Effector CD8-positive, alpha-beta T cell (primary cell): ENCODE data around the gene ACTR5.

Source experiments
- DNase-seq: peaks from one replicate; lab custom pipeline; 2025; lab: John Stamatoyannopoulos, UW

ACTR5 gene

DNA sequence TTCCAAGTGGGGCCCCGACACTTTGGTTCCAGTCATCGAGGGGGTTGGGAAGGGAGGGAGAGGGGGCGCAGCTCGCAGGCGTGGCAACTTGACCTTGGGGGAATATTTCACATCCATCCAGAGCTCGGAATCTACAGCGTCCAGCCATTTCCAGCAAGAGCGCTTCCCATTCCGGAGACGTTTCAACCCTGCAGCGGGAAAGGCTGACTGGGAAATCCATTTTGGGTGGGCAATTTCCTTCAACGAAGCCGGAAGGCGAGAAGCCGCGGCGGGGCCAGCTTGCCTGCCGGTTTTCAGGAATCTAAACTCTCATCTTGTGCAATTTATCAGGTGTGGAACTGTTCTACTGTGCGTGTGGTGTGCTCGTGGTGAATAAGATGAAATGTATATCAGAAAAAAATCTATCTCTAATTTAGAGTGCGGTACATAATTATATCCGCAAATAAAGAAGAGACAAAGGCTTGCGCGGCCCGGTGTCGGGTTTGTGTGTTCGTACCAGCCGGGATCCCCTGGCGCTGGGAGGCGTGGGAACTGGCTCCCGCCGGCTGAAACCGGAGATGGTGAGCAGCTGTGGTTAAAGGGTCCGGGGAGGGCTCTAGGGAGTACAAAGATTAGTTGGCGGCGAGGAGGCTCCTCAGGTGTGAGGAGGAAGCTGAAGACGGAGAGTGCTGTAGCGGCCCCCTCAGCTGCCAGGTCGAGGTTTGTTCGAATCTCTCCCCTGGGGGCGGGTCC lies 19.2 kb upstream of the ACTR5 start:
- DNase-seq = no peak

DNA sequence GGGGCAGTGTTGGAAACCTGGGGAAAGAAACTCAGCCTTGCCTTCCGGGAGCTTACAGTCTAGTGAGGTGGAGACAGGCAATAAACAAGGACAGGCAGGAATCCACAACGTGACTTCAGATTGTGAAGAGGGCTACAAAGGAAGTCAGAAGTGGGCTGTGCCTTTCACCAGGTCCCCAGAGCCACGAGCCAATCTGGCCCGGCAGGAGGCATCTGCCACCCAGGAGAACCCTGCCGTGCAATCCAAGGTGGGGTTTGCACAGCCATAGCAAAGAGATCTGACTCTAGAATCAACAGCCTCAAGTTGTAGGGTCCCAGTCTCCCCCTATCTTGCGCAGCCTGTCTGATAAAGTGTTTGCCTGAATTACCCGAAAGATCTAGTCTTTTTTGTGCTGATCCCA lies 18.5 kb upstream of the ACTR5 start:
- DNase-seq = no peak

DNA sequence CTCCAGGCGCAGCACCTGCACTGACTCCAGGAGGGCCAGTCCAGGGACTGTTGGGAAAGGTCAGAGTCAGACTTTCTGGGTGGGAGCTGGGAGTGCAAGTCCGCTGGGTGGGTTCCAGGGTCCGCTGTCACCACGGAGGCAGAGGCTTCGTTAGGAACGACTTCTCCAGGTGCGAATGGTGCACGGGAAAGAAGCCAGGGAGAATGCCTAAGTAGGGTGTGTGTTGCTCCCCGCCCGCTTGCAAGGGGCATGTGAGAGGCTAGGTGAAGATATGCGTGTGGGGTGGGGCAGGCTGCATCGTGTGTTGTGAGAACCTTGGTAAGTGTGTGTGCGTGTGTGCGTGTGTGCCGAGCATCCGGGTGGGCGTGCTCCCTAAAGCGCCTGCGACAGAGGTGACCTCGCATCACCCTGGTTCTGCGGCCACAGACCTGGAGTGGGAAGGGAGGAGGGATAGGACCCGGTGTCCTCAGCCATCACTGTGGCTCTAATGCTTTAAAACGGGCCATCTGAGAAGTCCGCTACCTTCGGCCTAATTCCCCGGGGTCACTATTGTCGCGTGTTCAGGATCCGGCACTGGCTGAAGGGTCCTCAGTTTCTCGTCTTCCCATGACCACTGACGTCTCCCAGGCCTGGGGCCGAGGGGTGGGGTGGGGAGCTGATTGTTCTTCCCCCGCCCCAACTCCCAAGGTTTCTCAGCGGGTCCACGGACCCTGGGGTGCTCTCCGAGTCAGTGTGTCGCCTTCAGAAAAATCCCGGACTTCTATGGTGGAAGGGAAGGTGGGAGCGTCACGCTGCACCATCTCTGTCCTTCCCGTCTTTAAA lies 17.9 kb upstream of the ACTR5 start:
- no peak for DNase-seq

DNA sequence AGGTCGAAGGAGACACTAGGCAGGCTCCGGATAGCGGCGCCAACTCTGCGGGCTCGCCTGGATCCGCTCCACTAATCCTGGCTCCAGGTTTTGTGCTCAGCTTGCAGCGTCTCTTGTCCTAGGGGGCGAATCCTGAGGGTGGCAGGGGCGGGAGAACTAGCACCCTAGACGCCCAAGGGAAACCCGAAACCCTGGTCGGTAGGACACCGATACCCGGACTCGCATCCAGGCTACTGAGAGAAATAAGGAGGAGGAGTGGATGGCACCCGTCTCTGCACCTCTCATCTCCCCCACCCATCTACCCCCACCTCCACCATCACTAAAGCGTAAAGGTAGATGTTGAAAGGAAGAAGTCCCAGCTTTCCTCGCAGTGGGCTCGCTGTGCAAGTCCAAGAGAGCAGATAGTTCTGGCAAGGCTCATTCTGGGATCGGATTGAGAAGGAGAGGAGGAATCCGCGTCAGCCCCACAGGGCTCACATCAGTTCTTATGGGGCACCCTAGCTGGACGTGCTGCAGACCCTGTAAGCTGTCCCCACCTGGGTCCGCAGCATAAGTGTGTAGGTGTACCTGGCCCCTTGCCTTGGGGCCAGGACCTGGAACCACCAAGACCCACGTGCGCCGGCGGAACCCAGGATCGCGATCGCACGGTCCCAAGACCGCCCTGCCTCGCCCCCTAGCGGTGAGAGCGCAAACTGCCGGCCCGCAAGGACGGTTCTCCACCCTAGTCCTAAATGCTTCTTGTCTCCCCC lies 17.1 kb upstream of the ACTR5 start:
- DNase-seq = peak; percentile 54

DNA sequence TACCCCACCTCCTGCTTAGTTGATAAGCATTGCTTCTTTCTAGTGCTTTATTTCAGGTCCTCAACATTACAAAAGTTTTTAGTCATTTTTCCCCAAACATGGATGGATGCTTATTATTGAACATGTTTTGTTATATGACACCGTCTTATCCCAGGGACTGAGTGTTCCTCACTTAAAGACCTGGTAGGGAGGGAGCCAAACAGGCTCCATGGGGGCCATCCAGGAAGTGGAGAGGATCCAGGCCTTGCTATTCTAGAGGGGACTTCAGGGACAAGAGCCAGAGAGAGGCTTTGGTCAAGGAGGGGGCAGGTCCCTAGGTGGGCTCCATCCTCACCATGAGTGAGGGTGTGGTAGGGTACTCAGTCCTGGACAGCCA lies 16.5 kb upstream of the ACTR5 start:
- no peak for DNase-seq

DNA sequence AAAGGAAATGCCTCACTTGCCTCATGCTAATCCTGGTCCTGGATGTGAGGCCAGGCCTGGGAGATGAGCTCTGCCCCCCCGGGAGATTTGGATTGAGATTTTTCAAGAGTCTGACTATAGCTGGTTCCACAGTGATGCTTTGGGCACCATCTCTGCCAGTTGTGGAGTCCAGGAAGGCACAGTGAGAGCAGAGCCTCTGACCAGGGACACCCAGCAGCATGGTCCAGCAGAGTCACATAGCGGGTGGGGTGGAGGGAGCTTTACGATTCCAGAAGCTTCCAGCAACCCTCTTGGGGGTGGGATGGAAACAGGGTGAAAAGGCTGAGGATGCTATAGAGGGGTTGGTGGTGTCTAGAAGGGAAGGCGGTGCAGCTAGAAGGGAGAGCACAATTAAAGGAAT lies 15.3 kb upstream of the ACTR5 start:
- no peak for DNase-seq

DNA sequence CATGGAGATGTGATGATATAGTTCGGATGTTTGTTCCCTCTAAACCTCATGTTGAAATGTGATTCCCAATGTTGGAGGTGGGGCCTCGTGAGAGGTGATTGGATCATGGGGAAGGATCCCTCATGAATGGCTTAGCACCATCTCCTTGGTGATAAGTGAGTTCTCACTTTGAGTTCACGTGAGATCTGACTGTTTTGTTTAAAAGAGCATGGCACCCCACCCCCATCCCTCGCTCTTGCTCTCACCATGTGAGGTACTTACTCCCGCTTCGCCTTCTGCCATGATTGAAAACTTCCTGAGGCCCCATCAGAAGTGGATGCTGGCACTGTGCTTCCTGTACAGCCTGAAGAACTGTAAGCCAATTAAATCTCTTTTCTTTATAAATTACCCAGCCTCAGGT lies 13.1 kb upstream of the ACTR5 start:
- DNase-seq = no peak

DNA sequence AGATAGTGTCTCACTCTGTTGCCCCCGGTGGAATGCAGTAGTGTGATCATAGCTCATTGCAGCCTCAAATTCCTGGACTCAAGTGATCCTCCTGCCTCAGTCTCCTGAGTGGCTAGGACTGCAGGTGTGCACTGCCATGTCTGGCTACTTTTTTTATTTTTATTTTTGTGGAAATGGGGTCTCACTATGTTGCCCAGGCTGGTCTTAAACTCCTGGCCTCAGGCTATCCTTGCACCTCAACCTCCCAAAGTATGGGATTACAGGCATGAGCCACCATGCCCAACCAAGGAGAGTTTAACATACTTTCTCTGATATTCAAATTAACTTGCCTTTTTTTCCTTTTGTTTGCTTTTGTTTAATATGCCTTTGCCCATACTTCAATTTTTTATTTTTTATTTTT lies 10.4 kb upstream of the ACTR5 start:
- no peak for DNase-seq

DNA sequence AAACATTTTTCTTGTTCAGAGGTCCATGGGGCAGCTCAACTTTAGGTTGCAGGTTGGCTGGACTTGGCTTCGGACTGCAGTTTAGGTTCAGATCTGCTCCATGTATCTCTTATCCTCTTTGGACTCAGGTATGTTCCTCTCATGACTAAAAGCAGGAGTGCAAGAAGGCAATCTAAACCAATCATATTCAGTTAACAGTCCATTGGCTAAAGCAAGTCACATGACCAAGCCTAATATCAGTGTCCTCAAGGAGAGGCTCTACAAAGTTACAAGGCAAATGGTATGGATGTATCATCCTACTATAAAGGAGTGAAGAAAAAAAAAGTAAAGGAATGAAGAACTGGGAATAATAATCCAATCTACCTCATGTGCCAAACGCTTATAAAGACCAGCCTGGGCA lies 2.5 kb upstream of the ACTR5 start:
- DNase-seq = no peak

DNA sequence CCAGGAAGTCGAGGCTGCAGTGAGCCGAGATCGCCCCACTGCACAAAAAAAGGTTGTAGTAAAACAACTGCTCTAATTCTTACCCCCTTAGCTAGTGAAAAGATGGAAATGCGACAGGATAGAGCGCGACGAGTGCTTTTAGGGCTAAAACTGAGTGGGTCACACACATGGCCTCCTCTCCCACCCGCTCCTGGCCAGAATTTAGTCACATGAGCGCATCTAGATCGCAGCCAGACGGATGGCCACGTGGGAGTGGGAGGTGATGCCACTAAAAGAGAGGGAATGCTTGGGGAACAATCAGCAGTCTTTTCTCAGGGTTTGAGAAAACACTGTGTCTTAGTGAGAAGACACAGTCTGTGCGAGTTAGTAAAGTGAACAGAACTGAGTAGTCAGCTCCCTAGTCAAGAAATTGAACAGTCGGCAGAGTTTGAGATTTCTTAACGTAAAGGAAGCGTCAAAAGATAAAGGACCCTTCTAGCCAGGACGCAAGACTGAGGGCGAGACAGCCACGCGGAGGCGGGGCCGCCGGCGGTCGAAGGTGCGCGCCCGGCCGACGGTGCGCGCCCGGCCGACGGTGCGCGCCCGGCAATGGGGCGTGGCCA lies 664 bp upstream of the ACTR5 start:
- no peak for DNase-seq

DNA sequence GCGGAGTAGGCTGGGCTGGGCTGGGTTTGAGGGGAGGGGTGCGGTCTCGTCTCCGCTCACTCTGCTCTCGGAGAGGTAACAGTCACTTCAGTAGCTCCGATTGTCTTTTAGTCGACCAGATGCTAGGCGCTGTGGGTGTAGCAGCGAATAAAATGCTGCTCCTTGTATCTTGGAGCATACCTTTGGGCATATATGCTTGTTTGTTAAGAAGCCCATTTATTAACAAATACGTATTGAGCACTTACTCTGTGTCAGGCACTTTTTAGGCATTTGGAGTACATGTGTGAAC lies 545 bp downstream of the ACTR5 start:
- no peak for DNase-seq

DNA sequence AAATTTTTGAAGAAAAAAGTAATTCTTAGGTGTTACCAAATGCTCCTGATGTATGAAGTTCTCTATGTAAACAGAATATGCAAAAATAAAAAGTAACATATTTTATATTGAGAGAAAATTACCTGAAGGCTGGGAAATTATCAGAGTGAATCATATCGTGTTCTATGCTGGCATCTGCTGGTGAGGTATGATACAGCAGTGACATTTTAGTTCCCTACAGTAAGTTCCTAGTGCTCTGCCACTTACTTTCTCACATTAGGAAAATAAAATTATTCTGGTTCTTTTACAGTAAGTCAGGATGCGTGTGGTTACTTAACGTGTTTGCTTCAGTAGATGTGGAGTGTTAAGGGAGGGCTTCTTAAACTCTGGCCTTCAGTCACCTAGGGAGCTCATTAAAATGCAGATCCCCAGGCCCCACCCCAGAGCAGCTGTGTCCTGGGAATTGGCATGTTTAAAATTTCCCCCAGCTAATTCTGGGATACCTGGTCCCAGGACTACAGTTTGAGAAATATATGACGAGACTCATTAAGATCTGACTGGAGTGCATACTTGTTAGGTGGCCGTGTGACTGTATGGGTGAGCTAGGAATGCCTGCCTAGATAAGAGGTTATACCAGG lies 3.2 kb downstream of the ACTR5 start:
- no peak for DNase-seq

DNA sequence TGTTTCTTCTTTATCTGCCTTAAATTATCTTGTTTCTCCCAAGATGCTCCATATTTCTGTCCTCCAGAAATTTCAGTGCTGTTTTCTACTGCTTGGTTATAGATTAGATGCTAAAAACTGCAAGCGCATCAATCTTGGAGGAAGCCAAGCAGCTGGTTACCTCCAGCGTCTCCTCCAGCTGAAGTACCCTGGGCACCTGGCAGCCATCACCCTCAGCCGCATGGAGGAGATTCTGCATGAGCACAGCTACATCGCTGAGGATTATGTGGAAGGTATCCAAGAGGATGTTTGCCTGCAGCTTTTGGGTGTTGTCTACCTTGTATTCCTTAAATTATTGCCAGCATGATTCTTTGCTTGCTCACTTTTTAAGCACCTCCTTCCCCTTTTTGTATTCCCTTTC lies 3.8 kb downstream of the ACTR5 start:
- DNase-seq = no peak

DNA sequence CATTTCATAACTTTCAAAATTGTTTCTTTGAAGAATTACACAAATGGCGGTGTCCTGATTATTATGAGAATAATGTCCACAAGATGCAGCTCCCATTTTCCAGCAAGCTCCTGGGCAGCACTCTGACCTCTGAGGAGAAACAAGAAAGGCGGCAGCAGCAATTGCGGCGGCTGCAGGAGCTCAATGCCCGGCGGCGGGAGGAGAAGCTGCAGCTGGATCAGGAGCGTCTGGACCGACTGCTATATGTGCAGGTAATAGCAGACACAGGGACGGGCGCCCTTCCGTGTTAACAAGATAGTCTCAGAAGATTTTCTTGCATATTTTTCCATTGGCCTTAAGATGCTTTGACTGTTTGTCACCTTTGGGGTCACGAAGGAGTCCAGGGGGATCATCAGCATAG lies 6.7 kb downstream of the ACTR5 start:
- DNase-seq = no peak

DNA sequence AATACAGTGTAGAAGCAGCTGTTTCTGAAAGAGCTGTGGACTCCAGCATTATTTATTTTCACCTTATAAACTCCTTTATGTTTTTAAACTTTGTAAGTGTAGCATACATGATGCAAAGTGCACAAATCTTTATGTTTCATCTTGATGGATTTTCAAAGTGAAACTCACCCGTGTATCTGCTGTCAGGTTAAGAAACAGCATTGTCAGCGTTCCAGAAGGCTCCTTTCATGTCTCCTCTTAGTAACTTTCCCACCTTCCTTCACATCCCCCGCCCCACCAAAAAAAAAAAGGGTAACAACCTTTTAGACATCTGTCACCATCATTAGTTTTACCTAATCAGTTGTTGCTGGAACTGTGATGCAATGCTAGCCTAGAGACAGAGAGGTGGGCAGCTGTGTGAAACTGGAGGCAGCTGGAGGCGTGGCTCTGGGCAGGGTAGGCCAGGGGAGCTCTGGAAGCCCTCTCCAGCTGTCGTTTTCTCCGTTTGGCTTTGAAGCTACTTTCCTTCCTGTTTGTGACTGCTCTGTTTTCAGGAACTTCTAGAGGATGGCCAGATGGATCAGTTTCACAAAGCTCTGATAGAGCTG lies 7.2 kb downstream of the ACTR5 start:
- DNase-seq = no peak

DNA sequence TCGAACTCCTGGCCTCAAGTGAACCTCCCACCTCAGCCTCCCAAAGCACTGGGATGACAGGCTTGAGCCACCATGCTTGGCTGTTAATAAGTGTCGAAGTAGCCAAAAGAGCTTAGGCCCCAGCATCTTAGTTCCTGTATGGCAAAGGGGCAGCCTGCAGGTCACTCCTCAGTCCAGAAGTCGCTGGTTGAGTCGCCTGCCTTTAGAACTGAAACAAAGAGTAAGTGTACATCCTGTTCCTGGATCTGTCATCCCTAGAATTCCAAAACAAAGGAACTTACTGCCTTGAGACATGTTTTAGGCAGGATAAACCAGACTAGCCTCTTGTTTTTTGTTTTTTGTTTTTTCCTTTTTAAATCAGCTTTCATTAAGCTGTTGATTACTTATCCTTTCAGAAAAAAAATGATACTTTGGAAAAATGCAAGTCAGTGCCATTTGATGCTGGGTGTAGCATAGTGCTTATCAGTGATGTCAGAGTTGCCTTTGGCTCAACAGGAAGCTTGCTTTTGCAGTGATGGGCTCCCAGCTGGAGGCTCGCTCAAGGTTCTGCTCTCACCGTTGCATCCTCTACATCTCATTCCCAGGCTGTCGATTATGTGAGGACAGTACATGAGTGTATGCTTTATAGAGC lies 9.0 kb downstream of the ACTR5 start:
- DNase-seq = no peak

DNA sequence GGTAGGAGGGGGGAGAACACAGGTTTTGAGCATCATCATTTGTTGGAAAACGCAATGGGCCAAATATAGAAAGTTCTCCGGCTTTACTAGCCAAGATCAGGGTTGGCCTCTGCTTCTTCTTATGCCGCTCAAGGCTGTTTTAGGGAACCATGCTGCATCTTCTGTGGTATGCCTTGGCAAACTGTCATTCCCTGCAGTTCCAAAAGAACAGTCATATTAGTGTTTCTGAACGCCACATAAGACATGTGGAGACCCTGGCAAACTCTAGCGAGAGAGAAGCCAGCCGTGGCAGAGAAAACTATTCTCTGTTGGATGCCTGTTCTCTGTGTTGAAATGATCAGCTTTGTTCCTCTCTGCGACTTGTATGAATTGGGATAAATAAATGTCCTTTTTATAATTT lies 10.8 kb downstream of the ACTR5 start:
- no peak for DNase-seq

DNA sequence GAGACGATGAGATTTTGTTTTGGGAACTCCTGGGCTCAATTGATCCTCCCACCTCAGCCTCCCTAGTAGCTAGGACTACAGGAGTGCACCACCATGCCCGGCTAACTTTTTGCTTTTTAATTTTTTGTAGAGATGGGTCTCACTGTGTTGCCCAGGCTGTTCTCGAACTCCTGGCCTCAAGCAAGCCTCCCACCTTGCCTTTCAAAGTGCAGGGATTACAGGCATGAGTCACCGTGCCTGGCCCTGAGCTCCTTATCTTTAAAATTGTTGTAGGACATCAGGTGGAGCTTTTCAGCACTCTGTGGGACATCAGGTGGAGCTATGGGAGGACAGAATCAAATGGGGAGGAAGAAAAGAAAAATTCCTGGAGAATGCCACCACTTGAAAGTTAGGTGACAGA lies 12.7 kb downstream of the ACTR5 start:
- no peak for DNase-seq

DNA sequence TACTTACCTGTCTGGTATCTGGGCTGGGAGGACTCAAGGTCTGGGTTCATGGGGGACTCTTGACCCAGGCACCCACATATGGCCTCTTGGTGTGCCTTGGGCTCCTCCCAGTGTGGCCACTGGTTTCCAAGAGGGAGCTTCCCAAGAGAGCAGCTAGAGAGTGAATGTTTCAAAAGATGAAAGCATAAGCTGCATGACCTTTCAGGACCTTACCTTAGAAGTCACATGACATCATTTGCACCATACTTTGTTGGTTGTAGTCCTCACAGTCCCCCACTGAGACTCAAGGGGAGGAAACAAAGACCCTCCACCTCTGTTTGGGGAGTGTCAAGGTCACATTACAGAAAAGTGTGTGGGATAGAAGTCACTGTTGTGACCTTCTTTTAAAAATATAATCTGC lies 13.9 kb downstream of the ACTR5 start:
- DNase-seq = no peak

DNA sequence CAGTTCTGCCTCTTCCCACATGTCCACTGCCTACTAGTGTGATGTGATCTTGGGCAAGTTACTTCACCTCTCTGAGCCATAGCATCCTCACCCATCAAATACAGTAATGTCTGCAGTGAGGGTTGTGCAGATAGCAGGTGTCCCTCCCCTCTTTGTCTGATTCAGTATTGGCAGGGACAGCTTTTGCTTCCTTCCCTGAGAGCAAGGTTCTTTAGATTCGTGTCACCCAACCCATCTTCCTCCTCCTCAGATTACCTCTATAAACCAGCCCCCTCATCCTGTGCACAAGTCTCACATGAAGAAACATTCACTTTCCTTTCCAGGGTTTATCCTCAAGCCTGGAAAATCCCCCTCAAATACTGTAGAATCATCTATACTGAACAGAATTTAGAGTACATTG lies 15.4 kb downstream of the ACTR5 start:
- DNase-seq = no peak

DNA sequence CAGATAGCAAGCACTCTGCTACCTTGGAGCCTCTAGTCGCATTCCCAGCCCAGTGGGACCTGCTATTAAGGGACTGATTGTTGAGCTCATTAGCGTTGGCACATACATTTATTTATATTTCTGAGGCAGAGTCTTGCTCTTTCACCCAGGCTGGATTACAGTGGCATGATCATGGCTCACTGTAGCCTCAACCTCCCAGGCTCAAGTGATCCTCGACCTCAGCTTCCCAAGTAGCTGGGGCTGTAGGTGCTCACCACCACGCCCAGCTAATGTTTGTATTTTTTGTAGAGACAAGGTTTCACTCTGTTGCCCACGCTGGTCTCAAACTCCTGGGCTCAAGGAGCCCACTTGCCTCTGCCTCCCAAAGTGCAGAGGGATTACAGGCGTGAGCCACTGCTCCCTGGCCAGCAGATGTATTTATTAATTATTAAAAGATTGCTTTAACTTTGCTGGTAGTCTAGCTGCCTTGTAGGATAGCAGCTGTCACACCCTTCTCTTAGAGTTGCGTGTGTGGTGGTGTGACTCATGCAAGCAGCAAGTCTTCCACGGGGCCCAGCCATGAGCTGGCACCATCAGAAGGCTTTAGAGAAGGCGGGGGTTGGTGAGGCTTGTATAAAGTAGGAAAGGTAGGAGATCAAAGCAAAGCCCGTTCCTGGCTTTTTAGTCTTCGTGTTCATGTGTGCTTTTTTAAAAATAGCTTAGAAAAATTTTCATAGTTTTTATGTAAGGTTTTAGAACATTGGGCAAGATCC lies 16.5 kb downstream of the ACTR5 start:
- no peak for DNase-seq
